ENCODE results near the gene MRPS33. TPM values are rescaled to one million over a fixed set of nuclear protein-coding genes. Genes with fewer than 3 reads are reported as not detected.

Gene MRPS33
- total and polyA plus RNA-seq, 2 experiments from 2014 or later = 23.1 to 140 TPM

DNA sequence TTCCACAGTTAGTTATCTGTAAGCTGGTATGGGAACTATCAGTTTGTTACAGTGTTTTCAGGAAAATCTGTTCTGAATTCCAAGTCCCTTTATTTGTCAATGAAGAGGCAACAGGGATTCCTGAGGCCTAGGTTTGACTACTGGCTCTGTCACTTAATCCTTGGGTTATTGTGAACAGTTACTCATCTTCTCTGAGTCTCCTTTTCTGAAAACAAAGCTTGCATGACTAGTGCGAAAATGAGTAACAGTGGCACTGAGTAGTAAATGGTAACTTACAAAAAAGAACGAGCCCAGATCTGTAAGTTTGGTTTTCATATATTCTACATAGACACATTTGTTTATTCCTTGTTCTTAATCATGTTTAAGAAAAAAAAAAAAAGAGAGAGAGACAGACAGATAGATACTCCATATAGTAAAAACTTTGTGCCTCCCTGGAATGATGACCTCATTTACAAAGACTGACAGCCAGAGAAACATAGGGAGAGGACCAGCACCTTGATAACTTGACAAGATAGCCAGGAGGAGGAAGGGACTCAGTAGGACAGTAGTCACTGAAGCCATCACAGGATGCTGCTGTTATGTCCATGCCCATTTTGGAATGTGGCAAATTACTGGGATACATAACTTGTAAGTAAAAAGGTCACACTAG, 1.9 kb downstream of the MRPS33 start:
- Histone ChIP-seq H3K4me1 (ENCODE audit: insufficient read depth) (peaks cover 15% of the 10 kb centered on the region), H2AFZ (no peak overlapping the region), H3F3A (replicated peaks; ENCODE audit: low read depth) (0 out of 2 replicates have a peak, but pooled peaks cover 12% of the 10 kb centered on the region), H3K4me3 (no peak overlapping the region), H4K20me1 (replicated peaks; ENCODE audit: insufficient read depth) (no peaks in the 10 kb centered on the region), H3K27ac (ENCODE audit: low read depth) (peak overlapping the region; percentile 6; the same call in 1 of the 2 replicates), H3K79me2 (replicated peaks; ENCODE audit: insufficient read depth) (peaks cover 28% of the 10 kb centered on the region), H3K9me2 (ENCODE audit: insufficient read depth) (no peaks in the 10 kb centered on the region), H3K4me2 (no peak overlapping the region), H3K27me3 (ENCODE audit: insufficient read depth) (no peaks in the 10 kb centered on the region), H3K36me3 (ENCODE audit: insufficient read depth) (no peaks in the 10 kb centered on the region)
- Mint-ChIP-seq H3K4me1 (peaks cover 16% of the 10 kb centered on the region), H3K4me3 (peak overlapping the region; percentile 98), H3K27me3 (ENCODE audit: insufficient read depth, low read depth, poor library complexity) (no peaks in the 10 kb centered on the region), H3K9me3 (no peaks in the 10 kb centered on the region), H3K36me3 (ENCODE audit: low read depth) (peaks cover 14% of the 10 kb centered on the region), H3K27ac (no peak overlapping the region)
- DNase-seq (ENCODE audit: low spot score) (no peak), ATAC-seq (no peak)
- TF ChIP-seq, protein P1, sequence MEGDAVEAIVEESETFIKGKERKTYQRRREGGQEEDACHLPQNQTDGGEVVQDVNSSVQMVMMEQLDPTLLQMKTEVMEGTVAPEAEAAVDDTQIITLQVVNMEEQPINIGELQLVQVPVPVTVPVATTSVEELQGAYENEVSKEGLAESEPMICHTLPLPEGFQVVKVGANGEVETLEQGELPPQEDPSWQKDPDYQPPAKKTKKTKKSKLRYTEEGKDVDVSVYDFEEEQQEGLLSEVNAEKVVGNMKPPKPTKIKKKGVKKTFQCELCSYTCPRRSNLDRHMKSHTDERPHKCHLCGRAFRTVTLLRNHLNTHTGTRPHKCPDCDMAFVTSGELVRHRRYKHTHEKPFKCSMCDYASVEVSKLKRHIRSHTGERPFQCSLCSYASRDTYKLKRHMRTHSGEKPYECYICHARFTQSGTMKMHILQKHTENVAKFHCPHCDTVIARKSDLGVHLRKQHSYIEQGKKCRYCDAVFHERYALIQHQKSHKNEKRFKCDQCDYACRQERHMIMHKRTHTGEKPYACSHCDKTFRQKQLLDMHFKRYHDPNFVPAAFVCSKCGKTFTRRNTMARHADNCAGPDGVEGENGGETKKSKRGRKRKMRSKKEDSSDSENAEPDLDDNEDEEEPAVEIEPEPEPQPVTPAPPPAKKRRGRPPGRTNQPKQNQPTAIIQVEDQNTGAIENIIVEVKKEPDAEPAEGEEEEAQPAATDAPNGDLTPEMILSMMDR (conservative IDR thresholded peaks at IDR 0.05; ENCODE audit: low read depth in 2 of 2) = no peak
- TF ChIP-seq, protein P2, sequence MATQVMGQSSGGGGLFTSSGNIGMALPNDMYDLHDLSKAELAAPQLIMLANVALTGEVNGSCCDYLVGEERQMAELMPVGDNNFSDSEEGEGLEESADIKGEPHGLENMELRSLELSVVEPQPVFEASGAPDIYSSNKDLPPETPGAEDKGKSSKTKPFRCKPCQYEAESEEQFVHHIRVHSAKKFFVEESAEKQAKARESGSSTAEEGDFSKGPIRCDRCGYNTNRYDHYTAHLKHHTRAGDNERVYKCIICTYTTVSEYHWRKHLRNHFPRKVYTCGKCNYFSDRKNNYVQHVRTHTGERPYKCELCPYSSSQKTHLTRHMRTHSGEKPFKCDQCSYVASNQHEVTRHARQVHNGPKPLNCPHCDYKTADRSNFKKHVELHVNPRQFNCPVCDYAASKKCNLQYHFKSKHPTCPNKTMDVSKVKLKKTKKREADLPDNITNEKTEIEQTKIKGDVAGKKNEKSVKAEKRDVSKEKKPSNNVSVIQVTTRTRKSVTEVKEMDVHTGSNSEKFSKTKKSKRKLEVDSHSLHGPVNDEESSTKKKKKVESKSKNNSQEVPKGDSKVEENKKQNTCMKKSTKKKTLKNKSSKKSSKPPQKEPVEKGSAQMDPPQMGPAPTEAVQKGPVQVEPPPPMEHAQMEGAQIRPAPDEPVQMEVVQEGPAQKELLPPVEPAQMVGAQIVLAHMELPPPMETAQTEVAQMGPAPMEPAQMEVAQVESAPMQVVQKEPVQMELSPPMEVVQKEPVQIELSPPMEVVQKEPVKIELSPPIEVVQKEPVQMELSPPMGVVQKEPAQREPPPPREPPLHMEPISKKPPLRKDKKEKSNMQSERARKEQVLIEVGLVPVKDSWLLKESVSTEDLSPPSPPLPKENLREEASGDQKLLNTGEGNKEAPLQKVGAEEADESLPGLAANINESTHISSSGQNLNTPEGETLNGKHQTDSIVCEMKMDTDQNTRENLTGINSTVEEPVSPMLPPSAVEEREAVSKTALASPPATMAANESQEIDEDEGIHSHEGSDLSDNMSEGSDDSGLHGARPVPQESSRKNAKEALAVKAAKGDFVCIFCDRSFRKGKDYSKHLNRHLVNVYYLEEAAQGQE (IDR thresholded peaks at IDR 0.05; ENCODE audit: unreplicated experiment) = no peak

- Histone ChIP-seq H3K27ac (ENCODE audit: low read depth) (no peak overlapping the region), H2AFZ (no peak overlapping the region), H4K20me1 (replicated peaks; ENCODE audit: insufficient read depth) (no peaks in the 10 kb centered on the region), H3K4me1 (ENCODE audit: insufficient read depth) (peaks cover 15% of the 10 kb centered on the region), H3K36me3 (ENCODE audit: insufficient read depth) (no peaks in the 10 kb centered on the region), H3K4me2 (no peak overlapping the region), H3K27me3 (ENCODE audit: insufficient read depth) (no peaks in the 10 kb centered on the region), H3K79me2 (replicated peaks; ENCODE audit: insufficient read depth) (peaks cover 28% of the 10 kb centered on the region), H3F3A (replicated peaks; ENCODE audit: low read depth) (0 out of 2 replicates have a peak, but pooled peaks cover 12% of the 10 kb centered on the region), H3K4me3 (no peak overlapping the region), H3K9me2 (ENCODE audit: insufficient read depth) (no peaks in the 10 kb centered on the region)
- Mint-ChIP-seq H3K36me3 (ENCODE audit: low read depth) (peaks cover 19% of the 10 kb centered on the region), H3K27ac (no peak overlapping the region), H3K4me1 (peaks cover 16% of the 10 kb centered on the region), H3K4me3 (no peak overlapping the region), H3K9me3 (no peaks in the 10 kb centered on the region), H3K27me3 (ENCODE audit: insufficient read depth, low read depth, poor library complexity) (no peaks in the 10 kb centered on the region)
- DNase-seq (ENCODE audit: low spot score) (peak; percentile 81), ATAC-seq (peak; percentile 8; the same call in 1 of the 3 replicates)
- TF ChIP-seq CREB1 (CRISPR knock-in tag; IDR thresholded peaks at IDR 0.05; ENCODE audit: low read depth) = no peak
- TF ChIP-seq JUNB (IDR thresholded peaks at IDR 0.05; ENCODE audit: unreplicated experiment) = no peak
- TF ChIP-seq, protein P1 (conservative IDR thresholded peaks at IDR 0.05; ENCODE audit: low read depth in 2 of 2) = peak; percentile 67 to 81
- no peak for TF ChIP-seq ZNF331 (CRISPR knock-in tag; IDR thresholded peaks at IDR 0.05; ENCODE audit: low read depth)
- TF ChIP-seq, protein P2 (IDR thresholded peaks at IDR 0.05; ENCODE audit: unreplicated experiment) = no peak
- TF ChIP-seq NANOG (IDR thresholded peaks at IDR 0.05; ENCODE audit: borderline replicate concordance) = no peak
- no peak for TF ChIP-seq EZH2 (IDR thresholded peaks at IDR 0.05; ENCODE audit: low read depth, unreplicated experiment)
These were observed 2.6 kb downstream of the MRPS33 start for GRCh38 chr7:141012044-141012685.

All from GM23338 (cell line).